Mucosa of stomach (tissue), 1 donor: ENCODE results near the gene ZFP64.

ENCODE experiments used
- H3K27me3 ChIP-seq: one replicate; pipeline ENCODE4 v1.7.0; 2013; ENCODE audit warnings: mild to moderate bottlenecking, low read length; ENCODE audit not compliant: control insufficient read depth, insufficient read depth
- H3K36me3 ChIP-seq: one replicate; pipeline ENCODE4 v1.7.0; 2013; ENCODE audit warnings: low read length; ENCODE audit not compliant: control insufficient read depth, insufficient read depth
- H3K4me1 ChIP-seq: one replicate; pipeline ENCODE4 v1.7.0; 2013; ENCODE audit warnings: mild to moderate bottlenecking, low read length; ENCODE audit not compliant: control insufficient read depth, insufficient read depth
- H3K4me3 ChIP-seq: one replicate; pipeline ENCODE4 v1.7.0; 2013; ENCODE audit warnings: low read length
- H3K9ac ChIP-seq: one replicate; pipeline ENCODE4 v1.7.0; 2013; ENCODE audit warnings: mild to moderate bottlenecking, low read length, moderate library complexity
- H3K9me3 ChIP-seq: one replicate; pipeline ENCODE4 v1.7.0; 2013; ENCODE audit warnings: mild to moderate bottlenecking, low read length, moderate library complexity; ENCODE audit not compliant: control insufficient read depth
- donor health status: Pancreatic carcinoma.

ZFP64 gene

DNA sequence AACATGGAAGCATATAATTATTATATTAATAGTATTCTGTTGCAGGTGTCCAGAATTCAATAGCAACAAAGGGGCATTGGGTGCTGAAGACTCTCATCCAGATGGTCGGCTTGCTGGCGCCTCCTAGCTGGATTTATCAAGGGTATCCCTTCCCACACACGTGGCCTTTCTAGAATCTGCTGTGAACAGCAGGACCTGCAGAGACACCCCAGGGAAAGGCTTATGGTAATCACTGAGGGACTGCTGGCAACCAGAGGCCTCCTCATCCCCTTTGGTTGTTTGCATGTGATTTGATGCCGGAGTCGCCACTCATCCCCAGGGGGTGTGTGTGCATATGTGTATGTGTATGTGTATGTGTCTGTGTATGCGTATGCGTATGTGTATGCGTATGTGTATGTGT lies 20.6 kb downstream of the ZFP64 start:
- Histone ChIP-seq H3K27me3 (no peaks in the 10 kb centered on the region), H3K4me3 (no peak overlapping the region), H3K9ac (no peak overlapping the region), H3K36me3 (no peaks in the 10 kb centered on the region), H3K9me3 (no peaks in the 10 kb centered on the region), H3K4me1 (no peaks in the 10 kb centered on the region)

DNA sequence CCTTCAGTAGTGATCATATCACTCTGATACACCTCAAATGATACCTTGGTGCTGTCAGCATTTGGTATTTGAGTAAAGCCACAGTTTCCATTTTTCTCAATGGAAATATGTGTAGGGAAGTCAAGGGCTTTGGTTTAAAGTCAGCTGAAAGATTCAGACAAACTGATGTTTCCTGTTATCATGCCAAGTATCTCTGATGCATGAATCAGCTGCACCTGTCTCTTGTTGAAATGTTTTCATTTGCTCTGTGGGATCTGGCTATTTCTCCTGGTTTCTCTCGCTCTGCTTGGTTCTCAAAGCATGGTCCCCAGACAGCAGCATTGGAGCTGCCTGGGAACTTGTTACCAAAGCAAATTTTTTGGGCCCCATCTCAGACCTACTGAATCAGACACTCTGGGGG lies 23.5 kb downstream of the ZFP64 start:
- Histone ChIP-seq H3K4me1 (no peaks in the 10 kb centered on the region), H3K27me3 (no peaks in the 10 kb centered on the region), H3K4me3 (no peak overlapping the region), H3K36me3 (no peaks in the 10 kb centered on the region), H3K9ac (no peak overlapping the region), H3K9me3 (no peaks in the 10 kb centered on the region)

DNA sequence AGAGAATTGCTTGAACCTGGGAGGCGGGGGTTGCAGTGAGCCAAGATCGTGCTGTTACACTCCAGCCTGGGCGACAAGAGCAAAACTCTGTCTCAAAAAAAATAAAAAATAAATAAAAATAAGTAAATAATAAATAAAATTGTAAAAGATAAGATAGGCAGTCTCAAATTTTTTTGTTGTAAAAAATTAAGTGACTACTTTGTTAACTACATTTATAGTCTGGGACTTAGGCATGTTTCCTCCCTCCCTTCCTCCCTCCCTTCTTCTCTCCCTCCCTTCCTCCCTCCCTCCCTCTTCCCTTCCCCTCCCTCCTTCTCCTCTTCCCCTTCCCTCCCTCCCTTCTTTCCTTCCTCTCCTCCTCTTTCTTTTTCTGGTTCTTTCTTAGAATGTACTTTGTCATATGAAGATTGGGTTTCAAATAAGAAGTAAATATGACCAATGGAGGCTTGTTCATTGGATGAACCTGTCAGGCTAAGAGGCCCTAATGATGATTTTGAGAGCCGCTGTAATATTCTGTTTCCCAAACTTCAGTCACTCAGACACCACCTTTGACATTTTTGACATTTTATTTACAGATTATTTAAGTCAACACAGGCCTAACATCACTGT lies 24.2 kb downstream of the ZFP64 start:
- H3K36me3 ChIP-seq = no peaks in the 10 kb centered on the region
- no peak overlapping the region for H3K4me3 ChIP-seq
- H3K27me3 ChIP-seq = no peaks in the 10 kb centered on the region
- H3K9me3 ChIP-seq = no peaks in the 10 kb centered on the region
- H3K9ac ChIP-seq = no peak overlapping the region
- no peaks in the 10 kb centered on the region for H3K4me1 ChIP-seq

DNA sequence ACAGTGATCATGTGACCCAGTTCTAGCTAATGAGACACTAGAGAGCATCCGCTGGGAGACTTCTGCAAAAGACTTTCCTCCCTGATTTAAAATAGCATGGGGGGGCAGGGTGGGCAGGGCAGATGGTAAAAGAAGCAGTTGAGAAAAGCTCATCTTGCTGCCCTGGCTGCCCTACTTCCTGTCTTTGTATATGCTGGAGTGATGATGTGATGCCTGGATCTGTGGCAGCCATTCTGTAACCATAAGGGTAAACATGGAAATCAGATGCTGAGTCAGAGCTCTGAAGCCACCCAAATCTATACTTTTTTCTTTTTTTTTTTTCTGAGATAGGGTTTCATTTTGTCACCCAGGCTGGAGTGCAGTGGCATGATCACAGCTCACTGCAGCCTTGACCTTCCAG lies 25.4 kb downstream of the ZFP64 start:
- Histone ChIP-seq H3K27me3 (no peaks in the 10 kb centered on the region), H3K36me3 (no peaks in the 10 kb centered on the region), H3K4me3 (no peak overlapping the region), H3K9ac (no peak overlapping the region), H3K9me3 (no peaks in the 10 kb centered on the region), H3K4me1 (no peaks in the 10 kb centered on the region)

DNA sequence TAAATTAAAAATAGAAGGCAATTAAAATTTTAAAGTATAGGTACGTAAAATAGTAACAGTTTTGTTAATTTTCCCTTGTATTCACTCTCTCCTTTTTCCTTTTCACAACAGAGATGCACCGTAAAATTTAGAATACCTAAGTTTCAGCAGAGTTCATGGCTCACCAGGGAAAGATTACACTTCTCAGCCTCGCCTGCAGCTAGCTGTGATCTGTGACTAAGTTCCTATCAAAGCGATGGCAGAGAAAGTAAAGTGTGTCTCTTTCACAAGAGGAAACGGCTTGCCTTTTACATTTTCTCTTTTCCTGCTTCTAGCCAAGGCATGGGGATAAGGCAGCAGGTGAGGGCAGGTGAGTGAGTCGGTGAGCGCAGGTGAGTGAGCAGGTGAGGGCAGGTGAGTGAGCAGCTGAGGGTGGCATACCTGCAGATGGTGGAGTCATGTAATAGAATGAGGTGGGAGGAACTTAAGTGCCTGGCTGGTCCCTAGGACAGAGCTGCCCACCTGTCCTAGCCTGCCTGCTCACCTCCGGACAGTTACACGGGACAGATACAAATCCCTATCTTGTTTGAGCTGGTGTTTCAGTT lies 30.9 kb downstream of the ZFP64 start:
- Histone ChIP-seq H3K4me3 (no peak overlapping the region), H3K27me3 (no peaks in the 10 kb centered on the region), H3K9me3 (no peaks in the 10 kb centered on the region), H3K36me3 (no peaks in the 10 kb centered on the region), H3K4me1 (no peaks in the 10 kb centered on the region), H3K9ac (no peak overlapping the region)

DNA sequence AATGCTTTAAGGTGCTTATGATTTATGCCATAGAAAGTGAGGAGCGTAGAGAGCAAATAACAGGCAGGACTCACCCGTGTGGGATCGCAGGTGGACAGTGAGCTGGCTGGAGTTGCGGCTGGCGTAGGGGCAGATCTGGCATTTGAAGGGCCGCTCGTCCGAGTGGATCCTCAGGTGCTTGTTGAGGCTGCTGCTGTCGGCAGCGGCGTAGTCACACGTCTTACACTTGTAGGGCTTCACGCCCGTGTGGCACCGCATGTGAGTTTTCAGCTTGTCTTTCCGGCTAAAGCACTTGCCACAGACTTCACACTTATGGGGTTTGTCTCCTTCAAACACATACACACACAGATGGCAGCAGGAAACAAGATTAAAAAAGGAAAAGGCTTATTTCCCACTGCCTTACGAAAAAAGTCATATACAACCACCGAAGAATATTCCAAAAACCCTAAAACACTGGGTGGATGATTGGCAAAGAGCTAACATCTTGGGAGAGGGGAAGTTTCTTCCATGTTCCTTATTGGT lies 31.5 kb downstream of the ZFP64 start:
- Histone ChIP-seq H3K27me3 (no peaks in the 10 kb centered on the region), H3K9ac (no peak overlapping the region), H3K4me1 (no peaks in the 10 kb centered on the region), H3K9me3 (no peaks in the 10 kb centered on the region), H3K4me3 (no peak overlapping the region), H3K36me3 (no peaks in the 10 kb centered on the region)

DNA sequence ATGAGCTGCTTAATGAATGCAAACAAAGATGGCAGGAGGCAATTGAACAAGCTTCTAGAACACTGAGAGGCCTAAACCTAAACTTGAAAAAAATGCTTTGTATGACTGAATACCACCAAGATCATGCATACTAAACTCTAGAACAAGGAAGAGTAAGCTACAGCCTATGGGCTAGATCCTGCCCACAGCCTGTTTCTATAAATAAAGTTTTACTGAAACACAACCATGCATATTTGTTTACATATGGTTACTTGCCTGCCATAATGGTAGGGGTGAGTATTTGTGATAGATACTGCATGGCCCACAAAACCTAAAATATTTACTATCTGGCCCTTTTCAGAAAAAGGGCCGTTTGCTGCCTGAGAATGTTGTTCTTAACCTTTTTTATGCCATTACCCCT lies 37.0 kb downstream of the ZFP64 start:
- Histone ChIP-seq H3K27me3 (no peaks in the 10 kb centered on the region), H3K36me3 (no peaks in the 10 kb centered on the region), H3K4me3 (no peak overlapping the region), H3K9ac (no peak overlapping the region), H3K9me3 (no peaks in the 10 kb centered on the region), H3K4me1 (no peaks in the 10 kb centered on the region)

DNA sequence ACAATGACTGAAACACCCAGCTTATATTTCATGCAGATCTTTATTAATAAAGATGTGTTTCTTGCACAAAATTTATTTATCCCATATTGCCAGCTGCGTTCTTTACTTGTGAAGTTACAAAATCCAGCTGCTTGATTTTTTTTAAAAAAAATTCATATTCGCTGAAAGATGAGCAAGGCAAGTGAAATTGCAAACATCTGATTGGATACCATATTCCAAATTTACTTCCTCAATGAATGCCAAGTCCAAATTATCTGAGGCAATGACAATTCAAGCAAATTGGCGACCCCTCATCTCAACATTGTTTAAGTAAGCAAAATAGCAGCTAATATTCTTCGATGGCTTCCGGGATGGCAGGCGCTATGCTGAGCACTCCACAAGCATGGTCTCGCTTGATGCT lies 37.7 kb downstream of the ZFP64 start:
- no peaks in the 10 kb centered on the region for H3K27me3 ChIP-seq
- H3K9me3 ChIP-seq = no peaks in the 10 kb centered on the region
- H3K9ac ChIP-seq = no peak overlapping the region
- no peaks in the 10 kb centered on the region for H3K4me1 ChIP-seq
- H3K4me3 ChIP-seq = no peak overlapping the region
- no peaks in the 10 kb centered on the region for H3K36me3 ChIP-seq

DNA sequence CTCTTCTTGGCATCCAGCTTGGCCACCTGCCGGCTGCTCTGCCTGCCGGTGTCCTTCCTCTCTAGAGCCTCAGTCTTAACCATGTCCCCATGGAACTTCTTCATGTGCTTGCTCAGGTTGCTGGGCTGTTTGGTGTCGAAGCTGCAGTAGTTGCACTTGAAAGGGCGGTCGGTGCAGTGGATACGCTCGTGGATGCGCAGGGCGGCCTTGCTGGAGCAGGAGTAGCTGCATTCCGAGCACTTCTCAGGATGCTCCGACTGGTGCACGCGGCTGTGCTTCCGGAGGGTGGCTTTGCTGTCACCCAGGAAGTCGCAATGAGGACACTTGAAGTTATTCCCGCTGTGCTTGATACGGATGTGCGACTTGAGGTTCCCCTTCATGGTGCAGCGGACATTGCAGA lies 38.7 kb downstream of the ZFP64 start:
- H3K36me3 ChIP-seq = no peaks in the 10 kb centered on the region
- H3K9me3 ChIP-seq = no peaks in the 10 kb centered on the region
- H3K4me3 ChIP-seq = no peak overlapping the region
- no peaks in the 10 kb centered on the region for H3K27me3 ChIP-seq
- no peaks in the 10 kb centered on the region for H3K4me1 ChIP-seq
- no peak overlapping the region for H3K9ac ChIP-seq

DNA sequence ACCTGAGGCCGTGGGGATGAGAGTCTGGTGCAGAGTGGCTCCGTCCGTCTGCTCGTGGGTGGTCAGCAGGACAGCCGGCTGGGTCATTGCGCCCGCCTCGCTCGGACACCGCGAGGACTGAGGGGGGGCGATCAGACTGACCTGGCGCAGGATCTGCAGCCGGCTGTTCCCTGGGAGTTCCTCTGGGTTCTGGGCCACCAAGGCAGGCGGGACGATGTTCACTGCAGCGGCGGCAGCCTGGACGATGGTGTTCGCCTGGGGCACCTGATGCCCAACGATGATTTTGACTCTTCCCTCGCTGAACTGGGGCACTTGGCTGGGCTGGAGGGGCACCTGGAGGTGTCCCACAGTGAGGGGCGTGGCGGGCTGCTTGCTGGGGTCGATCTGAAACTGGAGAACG lies 39.2 kb downstream of the ZFP64 start:
- H3K4me1 ChIP-seq = no peaks in the 10 kb centered on the region
- no peaks in the 10 kb centered on the region for H3K9me3 ChIP-seq
- H3K27me3 ChIP-seq = no peaks in the 10 kb centered on the region
- no peaks in the 10 kb centered on the region for H3K36me3 ChIP-seq
- no peak overlapping the region for H3K9ac ChIP-seq
- H3K4me3 ChIP-seq = no peak overlapping the region

DNA sequence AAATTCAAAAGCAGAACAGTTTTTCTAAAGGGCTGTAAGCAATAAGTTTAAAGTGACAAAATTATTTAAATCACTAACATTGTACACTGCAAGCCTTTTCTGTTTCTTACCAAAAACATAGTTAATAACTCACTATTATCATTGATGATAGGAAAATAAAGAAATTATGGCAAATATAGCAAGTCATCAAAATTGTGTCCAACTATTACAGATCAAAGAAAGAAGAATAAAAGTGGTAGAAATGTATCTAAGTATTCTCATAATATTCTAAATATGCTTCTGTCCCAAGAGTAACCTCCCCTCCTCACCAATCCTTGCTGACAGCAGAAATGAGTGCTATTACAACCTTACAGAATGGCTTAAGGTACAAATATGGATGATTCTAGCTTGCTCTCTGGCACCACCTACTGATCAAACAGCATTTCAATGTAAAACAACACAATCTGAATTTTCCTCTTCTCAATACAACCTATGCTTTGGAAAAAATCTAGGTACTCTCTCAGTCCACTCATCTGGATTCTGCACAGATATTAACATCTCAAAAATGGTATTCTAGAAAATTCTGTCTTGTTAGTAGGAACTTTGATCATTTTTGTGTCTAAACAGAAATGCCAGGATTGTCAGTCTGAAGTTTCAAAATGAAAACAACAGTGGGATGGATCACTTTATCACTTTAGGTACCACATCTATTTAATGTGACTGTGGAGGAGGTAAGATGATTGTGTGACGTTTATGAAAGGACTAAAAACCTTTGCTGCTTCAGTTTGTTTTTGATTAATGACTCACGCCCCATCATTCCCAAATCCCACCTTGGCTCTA lies 40.9 kb downstream of the ZFP64 start:
- Histone ChIP-seq H3K9me3 (no peaks in the 10 kb centered on the region), H3K4me1 (no peaks in the 10 kb centered on the region), H3K27me3 (no peaks in the 10 kb centered on the region), H3K36me3 (no peaks in the 10 kb centered on the region), H3K4me3 (no peak overlapping the region), H3K9ac (no peak overlapping the region)

DNA sequence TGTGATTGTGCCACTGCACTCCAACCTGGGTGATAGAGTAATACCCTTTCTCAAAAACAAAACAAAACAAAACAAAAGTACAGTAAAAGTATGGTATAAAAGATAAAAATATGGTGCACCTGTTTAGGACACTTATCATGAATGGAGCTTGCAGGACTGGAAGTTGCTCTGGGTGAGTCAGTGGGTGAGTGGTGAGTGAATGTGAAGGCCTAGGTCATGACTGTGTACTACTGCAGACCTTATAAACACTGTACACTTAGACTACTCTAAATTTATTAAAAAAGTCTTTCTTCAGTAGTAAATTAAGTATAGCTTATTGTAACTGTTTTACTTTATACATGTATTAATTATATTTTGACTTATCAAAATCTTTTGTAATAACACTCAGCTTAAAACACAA lies 46.0 kb downstream of the ZFP64 start:
- Histone ChIP-seq H3K36me3 (no peaks in the 10 kb centered on the region), H3K4me1 (no peaks in the 10 kb centered on the region), H3K9ac (no peak overlapping the region), H3K4me3 (no peak overlapping the region), H3K27me3 (no peaks in the 10 kb centered on the region), H3K9me3 (no peaks in the 10 kb centered on the region)
